WTC11 (cell line): Measurements from ENCODE around the gene RPL38. TPM values are rescaled to one million over a fixed set of nuclear protein-coding genes. Genes with fewer than 3 reads are reported as not detected.

ENCODE experiments used
- ATAC-seq: fragments of 200-7000 bp; cut with Tn5 transposase; 2 replicates; pipeline ENCODE4 v1.10.0; 2021; ENCODE audit warnings: mild to moderate bottlenecking, moderate library complexity
- CTCF ChIA-PET: fragments of 300-600 bp; sonication (Branson Sonifier 250); formaldehyde crosslinking; loops from one replicate; lab custom pipeline; 2021; ENCODE audit warnings: antibody characterized with exemption; lab: Charles Lee
- POLR2A ChIA-PET: fragments of 350-600 bp; sonication (Branson Sonifier 250); formaldehyde crosslinking; loops from one replicate; lab custom pipeline; 2021; ENCODE audit warnings: antibody characterized with exemption; lab: Charles Lee
- DNase-seq: peaks from one replicate; pipeline ENCODE4 v3.0.0; 2021; ENCODE audit warnings: low spot score
- H3K27ac Mint-ChIP-seq: 2 replicates; pipeline ENCODE4 v1.8.0; 2021; ENCODE audit warnings: mixed read lengths
- H3K27me3 Mint-ChIP-seq: 2 replicates; pipeline ENCODE4 v1.8.0; 2021; ENCODE audit warnings: low read depth, mild to moderate bottlenecking, moderate library complexity, mixed read lengths
- H3K36me3 Mint-ChIP-seq: 2 replicates; pipeline ENCODE4 v1.8.0; 2021; ENCODE audit warnings: mixed read lengths
- H3K4me1 Mint-ChIP-seq: 2 replicates; pipeline ENCODE4 v1.8.0; 2022; ENCODE audit warnings: mixed read lengths
- H3K4me3 Mint-ChIP-seq: 2 replicates; pipeline ENCODE4 v1.8.0; 2021; ENCODE audit warnings: mild to moderate bottlenecking, moderate library complexity, mixed read lengths
- H3K9me3 Mint-ChIP-seq: 2 replicates; pipeline ENCODE4 v1.8.0; 2021; ENCODE audit warnings: mixed read lengths
- AR ChIP-seq: fragments of 250-450 bp; sonication (Bioruptor Pico); IDR thresholded peaks from 2 replicates; pipeline ENCODE4 v1.9.0; 2021; ENCODE audit warnings: mild to moderate bottlenecking
- CREM ChIP-seq: sonication (generic); formaldehyde crosslinking; IDR thresholded peaks from 2 replicates; pipeline ENCODE4 v1.8.1; 2022; ENCODE audit warnings: mild to moderate bottlenecking, missing genetic modification reagents, moderate library complexity
- E2F1 ChIP-seq: sonication (generic); formaldehyde crosslinking; IDR thresholded peaks from 2 replicates; pipeline ENCODE4 v1.8.0; 2022; ENCODE audit warnings: mild to moderate bottlenecking, missing genetic modification reagents
- E2F4 ChIP-seq: sonication (generic); formaldehyde crosslinking; IDR thresholded peaks from 2 replicates; pipeline ENCODE4 v1.8.1; 2022; ENCODE audit warnings: low read depth, mild to moderate bottlenecking, moderate library complexity, missing genetic modification reagents, borderline replicate concordance
- GABPB1 ChIP-seq: sonication (generic); formaldehyde crosslinking; IDR thresholded peaks from 2 replicates; pipeline ENCODE4 v1.8.1; 2023; ENCODE audit warnings: mild to moderate bottlenecking, missing genetic modification reagents
- HMGA2 ChIP-seq: fragments of 250-450 bp; sonication (Bioruptor Pico); IDR thresholded peaks from 2 replicates; pipeline ENCODE4 v1.4.0; 2021; ENCODE audit warnings: mild to moderate bottlenecking, moderate library complexity
- HMGXB4 ChIP-seq: sonication (generic); formaldehyde crosslinking; IDR thresholded peaks from 2 replicates; pipeline ENCODE4 v1.8.1; 2023; ENCODE audit warnings: mild to moderate bottlenecking, moderate library complexity, missing genetic modification reagents
- IRF1 ChIP-seq: sonication (generic); formaldehyde crosslinking; IDR thresholded peaks from 2 replicates; pipeline ENCODE4 v1.8.0; 2023; ENCODE audit warnings: missing genetic modification reagents
- KAT7 ChIP-seq: sonication (generic); formaldehyde crosslinking; IDR thresholded peaks from 2 replicates; pipeline ENCODE4 v1.8.1; 2023; ENCODE audit warnings: missing genetic modification reagents, mild to moderate bottlenecking, borderline replicate concordance
- NFATC4 ChIP-seq: fragments of 250-450 bp; sonication (Bioruptor Pico); IDR thresholded peaks from 2 replicates; pipeline ENCODE4 v1.9.0; 2021; ENCODE audit warnings: mild to moderate bottlenecking
- NFE2L1 ChIP-seq: sonication (generic); formaldehyde crosslinking; IDR thresholded peaks from 2 replicates; pipeline ENCODE4 v1.8.1; 2023; ENCODE audit warnings: missing genetic modification reagents
- NFYB ChIP-seq: sonication (generic); formaldehyde crosslinking; conservative IDR thresholded peaks from 2 replicates; pipeline ENCODE4 v1.8.0; 2022; ENCODE audit warnings: low read depth, missing genetic modification reagents
- RELA ChIP-seq: sonication (generic); formaldehyde crosslinking; IDR thresholded peaks from 2 replicates; pipeline ENCODE4 v1.8.1; 2022; ENCODE audit warnings: missing genetic modification reagents, mild to moderate bottlenecking, borderline replicate concordance
- SP1 ChIP-seq: sonication (generic); formaldehyde crosslinking; conservative IDR thresholded peaks from 2 replicates; pipeline ENCODE4 v1.8.1; 2022; ENCODE audit warnings: missing genetic modification reagents
- ZNF219 ChIP-seq: sonication (generic); formaldehyde crosslinking; IDR thresholded peaks from 2 replicates; pipeline ENCODE4 v1.8.0; 2023; ENCODE audit warnings: missing genetic modification reagents, mild to moderate bottlenecking, borderline replicate concordance
- ZNF281 ChIP-seq: sonication (generic); formaldehyde crosslinking; IDR thresholded peaks from 2 replicates; pipeline ENCODE4 v1.8.0; 2023; ENCODE audit warnings: mild to moderate bottlenecking, missing genetic modification reagents
- ZNF317 ChIP-seq: sonication (generic); formaldehyde crosslinking; IDR thresholded peaks from 2 replicates; pipeline ENCODE4 v1.8.1; 2023; ENCODE audit warnings: low read depth, mild to moderate bottlenecking, moderate library complexity, missing genetic modification reagents, borderline replicate concordance
- ZNF423 ChIP-seq: fragments of 250-450 bp; sonication (Bioruptor Pico); IDR thresholded peaks from 2 replicates; pipeline ENCODE4 v2.1.2; 2022; ENCODE audit warnings: mild to moderate bottlenecking, moderate library complexity
- ZNF671 ChIP-seq: fragments of 250-450 bp; sonication (Bioruptor Pico); IDR thresholded peaks from 2 replicates; pipeline ENCODE4 v1.8.0; 2021; ENCODE audit warnings: mild to moderate bottlenecking
- total RNA-seq: library from RNA; stranded (reverse); gene quantifications from 3 replicates; pipeline ENCODE4 v1.2.3, GENCODE V29; 2021
- TF ChIP-seq, protein P1 (sequence below): sonication (generic); formaldehyde crosslinking; IDR thresholded peaks from 2 replicates; pipeline ENCODE4 v1.8.1; 2023; ENCODE audit warnings: mild to moderate bottlenecking, missing genetic modification reagents, moderate library complexity

Gene RPL38
- total RNA-seq, 1 experiment from 2014 or later = 1,170 TPM

- peaks cover 8% of the 10 kb centered on the region for H3K27me3 Mint-ChIP-seq
- peaks cover 16% of the 10 kb centered on the region for H3K4me1 Mint-ChIP-seq
- POLR2A ChIA-PET = no interaction called here
- CTCF ChIA-PET = interaction anchor here (3.4 to 6.6 kb wide), 2 partner anchors 16 to 65 kb away, joined by 19 to 48 read pairs; no protein-coding TSS in a partner anchor
- H3K9me3 Mint-ChIP-seq = no peaks in the 10 kb centered on the region
- H3K36me3 Mint-ChIP-seq = no peaks in the 10 kb centered on the region
- ATAC-seq (no peak), DNase-seq (no peak)
- no peak overlapping the region for H3K4me3 Mint-ChIP-seq
- no peak for TF ChIP-seq RELA (CRISPR knock-in tag)
- no peak for TF ChIP-seq NFYB (CRISPR knock-in tag)
- TF ChIP-seq SP1 (CRISPR knock-in tag) = no peak
- no peak for TF ChIP-seq ZNF219 (CRISPR knock-in tag)
- no peak for TF ChIP-seq KAT7 (CRISPR knock-in tag)
- TF ChIP-seq, protein P1, sequence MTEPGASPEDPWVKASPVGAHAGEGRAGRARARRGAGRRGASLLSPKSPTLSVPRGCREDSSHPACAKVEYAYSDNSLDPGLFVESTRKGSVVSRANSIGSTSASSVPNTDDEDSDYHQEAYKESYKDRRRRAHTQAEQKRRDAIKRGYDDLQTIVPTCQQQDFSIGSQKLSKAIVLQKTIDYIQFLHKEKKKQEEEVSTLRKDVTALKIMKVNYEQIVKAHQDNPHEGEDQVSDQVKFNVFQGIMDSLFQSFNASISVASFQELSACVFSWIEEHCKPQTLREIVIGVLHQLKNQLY (CRISPR knock-in tag) = no peak
- TF ChIP-seq ZNF281 (CRISPR knock-in tag) = no peak
- TF ChIP-seq ZNF423 (CRISPR knock-in tag) = no peak
- TF ChIP-seq ZNF671 (CRISPR knock-in tag) = no peak
- no peak overlapping the region for H3K27ac Mint-ChIP-seq
Observed at GRCh38 chr17:74183411-74183810, 20.1 kb upstream of the RPL38 start.

GRCh38 chr17:74185571-74186185 is 17.8 kb upstream of the RPL38 start:
- Mint-ChIP-seq H3K36me3 (no peaks in the 10 kb centered on the region), H3K27ac (no peak overlapping the region), H3K4me1 (peaks cover 16% of the 10 kb centered on the region), H3K9me3 (peaks cover 9% of the 10 kb centered on the region), H3K27me3 (peaks cover 4% of the 10 kb centered on the region; the same call in 1 of the 2 replicates), H3K4me3 (no peak overlapping the region)
- POLR2A ChIA-PET = no interaction called here
- CTCF ChIA-PET = interaction anchor here (0.5 to 6.7 kb wide), 3 partner anchors 14 to 271 kb away, joined by 3 to 99 read pairs (median 3); no protein-coding TSS in a partner anchor
- DNase-seq = no peak
- no peak for ATAC-seq
- TF ChIP-seq ZNF317 (CRISPR knock-in tag) = no peak
- TF ChIP-seq ZNF281 (CRISPR knock-in tag) = no peak
- no peak for TF ChIP-seq CREM (CRISPR knock-in tag)
- TF ChIP-seq NFATC4 (CRISPR knock-in tag) = no peak
- no peak for TF ChIP-seq NFE2L1 (CRISPR knock-in tag)
- TF ChIP-seq E2F4 (CRISPR knock-in tag) = no peak
- TF ChIP-seq GABPB1 (CRISPR knock-in tag) = no peak
- TF ChIP-seq IRF1 = no peak
- TF ChIP-seq AR (CRISPR knock-in tag) = no peak
- TF ChIP-seq E2F1 (CRISPR knock-in tag) = no peak
- TF ChIP-seq HMGA2 (CRISPR knock-in tag) = no peak
- no peak for TF ChIP-seq HMGXB4 (CRISPR knock-in tag)
